Measurements from ENCODE around the gene NOLC1.

NOLC1 gene

GRCh38 chr10:102211615-102212299, 59.6 kb downstream of the NOLC1 start:
- DNase-seq: peak; percentile 9
